GM21423 (cell line): ENCODE data around the gene METTL15.
"Not testable (repeated sequence)": the region's sequence is repeated elsewhere in the genome, so short reads cannot be mapped to it uniquely, and the experiment has no call there.

Experiments used
- ATAC-seq: cut with Tn5 transposase; IDR thresholded peaks from one replicate; pipeline ENCODE4 v1.9.1; 2021; ENCODE audit warnings: mild to moderate bottlenecking, moderate library complexity; ENCODE audit not compliant: unreplicated experiment

METTL15 gene

GRCh38 chr11:28108958-28109357, 770 bp downstream of the METTL15 start:
- no peak for ATAC-seq

GRCh38 chr11:28110108-28110820, 2.1 kb downstream of the METTL15 start:
- ATAC-seq = peak; percentile 32

- ATAC-seq = no peak
Observed at GRCh38 chr11:28110821-28111200, 2.6 kb downstream of the METTL15 start.

GRCh38 chr11:28114116-28114515, 5.9 kb downstream of the METTL15 start:
- ATAC-seq = no peak

GRCh38 chr11:28114731-28115130, 6.5 kb downstream of the METTL15 start:
- no peak for ATAC-seq

- no peak for ATAC-seq
Observed at GRCh38 chr11:28117712-28118111, 9.5 kb downstream of the METTL15 start.

GRCh38 chr11:28123151-28123581, 15.0 kb downstream of the METTL15 start:
- no peak for ATAC-seq

- ATAC-seq = no peak
Observed at GRCh38 chr11:28132548-28132947, 24.4 kb downstream of the METTL15 start.

GRCh38 chr11:28133146-28133545, 25.0 kb downstream of the METTL15 start:
- no peak for ATAC-seq

- ATAC-seq = not testable (repeated sequence)
Observed at GRCh38 chr11:28136157-28136556, 28.0 kb downstream of the METTL15 start.

- no peak for ATAC-seq
Observed at GRCh38 chr11:28137366-28137765, 29.2 kb downstream of the METTL15 start.

- ATAC-seq = no peak
Observed at GRCh38 chr11:28137832-28138231, 29.6 kb downstream of the METTL15 start.

GRCh38 chr11:28139841-28140415, 31.7 kb downstream of the METTL15 start:
- ATAC-seq = no peak

GRCh38 chr11:28140689-28141455, 32.7 kb downstream of the METTL15 start:
- ATAC-seq = no peak

GRCh38 chr11:28142724-28143123, 34.5 kb downstream of the METTL15 start:
- no peak for ATAC-seq

GRCh38 chr11:28144808-28145207, 36.6 kb downstream of the METTL15 start:
- no peak for ATAC-seq

- ATAC-seq = no peak
Observed at GRCh38 chr11:28146123-28146751, 38.0 kb downstream of the METTL15 start.

- ATAC-seq = no peak
Observed at GRCh38 chr11:28152743-28153142, 44.6 kb downstream of the METTL15 start.

- no peak for ATAC-seq
Observed at GRCh38 chr11:28153586-28153985, 45.4 kb downstream of the METTL15 start.

GRCh38 chr11:28168718-28169117, 60.5 kb downstream of the METTL15 start:
- no peak for ATAC-seq

- no peak for ATAC-seq
Observed at GRCh38 chr11:28169816-28170215, 61.6 kb downstream of the METTL15 start.
